Right renal cortex interstitium (tissue), 3 donors: ENCODE results near the gene ZBTB32. TPM values are rescaled to one million over a fixed set of nuclear protein-coding genes. Genes with fewer than 3 reads are reported as not detected.

ENCODE experiments used
- DNase-seq, 3 donors: peaks; one replicate each; pipeline ENCODE4 v3.0.0-alpha.2; 2013; ENCODE audit warnings: low read depth in 3 of 3, low spot score in 2 of 3
- polyA plus RNA-seq, 3 donors: library from polyadenylated mRNA; unstranded; fragments of 120-200 nt; gene quantifications; one replicate each; pipeline ENCODE4 v1.2.1, GENCODE V29; 2013; ENCODE audit not compliant: insufficient read length in 3 of 3

Gene ZBTB32
- polyA plus RNA-seq, 3 donors, result 0.25 to 0.37 TPM; not detected in 1

DNA sequence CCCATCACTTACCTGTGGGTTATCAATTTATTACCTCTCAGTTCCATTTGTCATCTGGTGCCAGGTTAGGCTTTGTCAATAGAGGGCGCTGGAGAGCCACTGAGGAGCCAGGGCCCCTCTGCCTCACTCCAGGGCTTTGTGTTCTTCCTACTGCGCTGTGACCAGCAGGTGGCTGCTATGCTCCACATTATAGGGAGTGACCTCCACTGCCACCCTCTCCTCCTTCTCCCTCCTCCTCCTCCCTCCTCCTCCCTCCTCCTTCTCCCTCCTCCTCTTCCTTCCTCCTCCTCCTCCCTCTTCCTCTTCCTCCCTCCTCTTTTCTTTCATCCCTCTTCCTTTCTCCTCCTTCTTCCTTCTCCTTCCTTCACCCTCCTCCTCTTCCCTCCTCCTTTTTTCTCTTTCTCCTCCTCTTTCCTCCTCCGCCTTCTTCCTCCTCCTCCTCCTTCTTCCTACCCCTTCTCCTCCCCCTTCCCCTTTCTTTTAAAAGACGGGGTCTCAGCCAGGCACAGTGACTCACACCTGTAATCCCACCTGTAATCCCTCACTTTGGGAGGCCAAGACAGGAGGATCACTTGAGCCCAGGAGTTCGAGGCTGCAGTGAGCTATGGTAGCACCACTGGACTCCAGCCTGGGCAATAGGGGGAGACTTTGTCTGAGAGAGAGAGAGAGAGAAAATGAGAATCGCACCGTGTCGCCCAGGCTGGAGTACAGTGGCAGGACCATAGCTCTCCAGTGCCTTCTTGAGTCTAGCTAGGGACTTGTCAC is 10.3 kb upstream of the ZBTB32 start:
- peak; percentile 70 to 77 (median 75) for DNase-seq

DNA sequence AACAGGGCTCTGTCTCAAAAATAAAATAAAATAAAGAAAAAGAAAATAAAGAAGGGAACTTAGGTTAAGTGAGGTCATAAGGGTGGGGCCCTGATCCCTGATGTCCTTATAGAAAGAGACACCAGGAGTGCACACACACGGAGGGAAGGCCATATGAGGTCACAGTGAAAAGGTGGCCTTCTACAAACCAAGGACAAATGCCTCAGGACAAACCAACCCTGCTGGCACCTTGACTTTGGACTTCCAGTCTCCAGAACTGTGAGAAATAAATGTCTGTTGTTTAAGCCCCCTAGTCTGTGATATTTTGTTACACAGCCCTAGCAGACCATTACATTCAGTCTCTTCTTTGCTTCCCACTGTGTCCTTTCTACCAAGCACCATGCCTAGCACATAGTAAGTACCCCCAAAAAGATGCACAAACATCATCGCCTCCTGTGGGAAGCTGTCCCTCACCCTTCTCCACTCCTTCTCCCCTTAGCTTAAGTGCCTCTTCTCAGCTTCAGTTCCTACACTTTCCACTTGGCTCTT is 8.4 kb upstream of the ZBTB32 start:
- DNase-seq, result no peak

DNA sequence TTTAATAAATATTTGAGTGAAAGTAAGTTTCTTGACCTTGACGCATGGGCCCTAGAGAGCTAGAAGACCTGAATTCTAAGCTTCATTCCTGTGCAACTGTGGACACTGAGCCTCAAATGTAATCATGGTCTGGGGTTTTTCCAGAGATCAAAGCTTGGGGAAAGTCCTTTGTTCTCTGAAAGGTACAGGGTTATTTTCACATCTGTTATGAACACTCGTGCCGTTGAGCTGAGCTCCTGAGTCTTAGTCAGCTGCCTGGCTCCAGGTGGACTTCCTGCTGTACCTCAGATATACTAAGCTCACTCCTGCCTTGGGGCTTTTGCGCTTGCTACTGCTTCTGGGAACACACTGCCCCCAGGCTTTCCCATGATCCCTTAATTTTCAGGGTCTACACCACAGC is 7.5 kb upstream of the ZBTB32 start:
- no peak for DNase-seq

- DNase-seq, result peak; percentile 81 to 95 (median 84)
These were observed 1.9 kb upstream of the ZBTB32 start for GRCh38 chr19:35702223-35703012.

GRCh38 chr19:35703343-35703742 is 1.0 kb upstream of the ZBTB32 start:
- DNase-seq, result no peak

GRCh38 chr19:35708391-35708790 is 4.0 kb downstream of the ZBTB32 start:
- DNase-seq, result no peak

- DNase-seq, result no peak
These were observed 6.7 kb downstream of the ZBTB32 start for GRCh38 chr19:35710784-35711723.

GRCh38 chr19:35712567-35713505 is 8.5 kb downstream of the ZBTB32 start:
- no peak for DNase-seq

- DNase-seq, result no peak
These were observed 9.1 kb downstream of the ZBTB32 start for GRCh38 chr19:35713506-35713850.

- DNase-seq, result no peak
These were observed 9.6 kb downstream of the ZBTB32 start for GRCh38 chr19:35713904-35714495.

GRCh38 chr19:35714601-35715354 is 10.4 kb downstream of the ZBTB32 start:
- no peak for DNase-seq

DNA sequence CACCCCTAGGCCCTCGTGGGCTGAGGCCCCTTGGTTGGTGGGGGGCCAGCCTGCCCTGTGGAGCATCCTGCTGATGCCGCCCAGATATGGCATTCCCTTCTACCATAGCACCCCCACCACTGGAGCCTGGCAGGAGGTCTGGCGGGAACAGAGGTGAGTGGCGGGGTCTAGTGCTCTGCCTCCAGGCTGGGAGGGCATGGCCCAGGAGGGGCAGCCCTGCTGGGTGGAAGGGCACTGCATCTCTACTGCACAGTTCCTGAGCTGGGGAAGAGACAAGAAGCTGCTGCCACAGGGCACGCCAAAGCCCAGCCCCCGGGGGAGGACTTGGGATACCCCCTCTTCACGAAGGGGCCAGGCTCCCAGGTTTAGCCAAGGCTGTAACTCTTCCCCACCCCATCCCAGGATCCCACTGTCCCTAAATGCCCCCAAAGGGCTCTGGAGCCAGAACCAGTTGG is 11.0 kb downstream of the ZBTB32 start:
- DNase-seq, result no peak

- no peak for DNase-seq
These were observed 11.8 kb downstream of the ZBTB32 start for GRCh38 chr19:35715981-35716800.

- peak; percentile 79 to 85 (median 79) for DNase-seq
These were observed 12.7 kb downstream of the ZBTB32 start for GRCh38 chr19:35716801-35717664.

- peak in 1 of 3 donors; percentile 90 for DNase-seq
These were observed 13.4 kb downstream of the ZBTB32 start, which contains the start of gene KMT2B for GRCh38 chr19:35717665-35718344. TSS of gene KMT2B (plus strand) at chr19:35718003. CDS start at chr19:35718019, 16 bp downstream.
